ENCODE measurements around the gene MOCOS. TPM values are rescaled to one million over a fixed set of nuclear protein-coding genes. Genes with fewer than 3 reads are reported as not detected.
A peak's percentile ranks its signal among the peaks of the same experiment; 100 is the strongest.

MOCOS gene
- 1 to 10 TPM; 1.1 to 6.2 (median 4.1) TPM for total RNA-seq

GRCh38 chr18:36187193-36187825, at the start of gene MOCOS:
Gene MOCOS, plus strand, starts transcription at chr18:36187497. Its CDS starts 43 bp downstream, at chr18:36187540.
- intact Hi-C loops (cut with DNase I; ENCODE audit: low total_unique reads), result no loop called here
- H3K4me3 ChIP-seq (ENCODE audit: low read depth, poor library complexity, severe bottlenecking), result peak within 1 kb of the TSS; percentile 58
- 0 to 2% methylated on average over 37 to 65 of the region's 66 CpGs for WGBS, 2 donors
- peak; percentile 59 to 95 for DNase-seq (ENCODE audit: low spot score in 2 of 2)
- TF ChIP-seq CTCF (IDR thresholded peaks at IDR 0.05) (no peak), POLR2A (IDR thresholded peaks at IDR 0.05) (no peak)

GRCh38 chr18:36139245-36139644, 48.1 kb upstream of the MOCOS start:
- TF ChIP-seq POLR2A (IDR thresholded peaks at IDR 0.05) (no peak), CTCF (IDR thresholded peaks at IDR 0.05) (no peak)
- WGBS, 2 donors, result 87 to 90% methylated on average over 5 of the region's 5 CpGs
- no peak for DNase-seq (ENCODE audit: low spot score in 2 of 2)
- H3K4me3 ChIP-seq (ENCODE audit: low read depth, poor library complexity, severe bottlenecking), result no peak overlapping the region
- intact Hi-C loops (cut with DNase I; ENCODE audit: low total_unique reads), result no loop called here

GRCh38 chr18:36141576-36141975, 45.7 kb upstream of the MOCOS start:
- intact Hi-C loops (cut with DNase I; ENCODE audit: low total_unique reads), result no loop called here
- no peak overlapping the region for H3K4me3 ChIP-seq (ENCODE audit: low read depth, poor library complexity, severe bottlenecking)
- whole genome bisulfite sequencing, 2 donors, result 95% methylated on average over 4 of the region's 4 CpGs
- TF ChIP-seq CTCF (IDR thresholded peaks at IDR 0.05) (no peak), POLR2A (IDR thresholded peaks at IDR 0.05) (no peak)
- DNase-seq (ENCODE audit: low spot score in 2 of 2), result no peak

- no peak overlapping the region for H3K4me3 ChIP-seq (ENCODE audit: low read depth, poor library complexity, severe bottlenecking)
- no peak for DNase-seq (ENCODE audit: low spot score in 2 of 2)
- TF ChIP-seq POLR2A (IDR thresholded peaks at IDR 0.05), result no peak
- no peak for TF ChIP-seq CTCF (IDR thresholded peaks at IDR 0.05)
- 91 to 96% methylated on average over 3 of the region's 3 CpGs for WGBS, 2 donors
- intact Hi-C loops (cut with DNase I; ENCODE audit: low total_unique reads), result no loop called here
Observed at GRCh38 chr18:36142751-36143150, 44.5 kb upstream of the MOCOS start.

- no peak overlapping the region for H3K4me3 ChIP-seq (ENCODE audit: low read depth, poor library complexity, severe bottlenecking)
- WGBS, 2 donors, result 90 to 91% methylated on average over 2 of the region's 2 CpGs
- TF ChIP-seq POLR2A (IDR thresholded peaks at IDR 0.05) (no peak), CTCF (IDR thresholded peaks at IDR 0.05) (no peak)
- intact Hi-C loops (cut with DNase I; ENCODE audit: low total_unique reads), result no loop called here
- no peak for DNase-seq (ENCODE audit: low spot score in 2 of 2)
Observed at GRCh38 chr18:36143391-36143790, 43.9 kb upstream of the MOCOS start.
